Measurements from ENCODE around the gene EVC. TPM values are rescaled to one million over a fixed set of nuclear protein-coding genes. Genes with fewer than 3 reads are reported as not detected.

Gene EVC
- total and polyA plus RNA-seq, 5 donors, result 5.8 to 14.0 (median 11.7) TPM

- no peaks in the 10 kb centered on the region for H3K27me3 ChIP-seq (ENCODE audit: control insufficient read depth, insufficient read depth)
- no peak overlapping the region for H3K27ac ChIP-seq (ENCODE audit: low read length)
- WGBS, result 85% methylated on average over 9 of the region's 9 CpGs
- no peak for ATAC-seq
- H3K4me3 ChIP-seq (ENCODE audit: low read length), result no peak overlapping the region
- no peak for DNase-seq
- H3K4me1 ChIP-seq (ENCODE audit: control insufficient read depth, insufficient read depth, low read length), result no peaks in the 10 kb centered on the region
- no peaks in the 10 kb centered on the region for H3K9me3 ChIP-seq (ENCODE audit: control insufficient read depth, low read length)
- intact Hi-C loops (cut with DNase I), result no loop called here
Observed at GRCh38 chr4:5780831-5781480, 70.0 kb downstream of the EVC start.

- H3K4me3 ChIP-seq (ENCODE audit: low read length), result no peak overlapping the region
- intact Hi-C loops (cut with DNase I), result no loop called here
- WGBS, result 86% methylated on average over 3 of the region's 3 CpGs
Observed at GRCh38 chr4:5781691-5782090, 70.7 kb downstream of the EVC start.

GRCh38 chr4:5782829-5783476 is 72.0 kb downstream of the EVC start:
- Histone ChIP-seq H3K27me3 (ENCODE audit: control insufficient read depth, insufficient read depth) (no peaks in the 10 kb centered on the region), H3K4me1 (ENCODE audit: control insufficient read depth, insufficient read depth, low read length) (no peaks in the 10 kb centered on the region), H3K9me3 (ENCODE audit: control insufficient read depth, low read length) (no peaks in the 10 kb centered on the region), H3K4me3 (ENCODE audit: low read length) (no peak overlapping the region), H3K27ac (ENCODE audit: low read length) (no peak overlapping the region)
- WGBS, result 80% methylated on average over 6 of the region's 6 CpGs
- intact Hi-C loops (cut with DNase I), result no loop called here
- DNase-seq (no peak), ATAC-seq (peak in 1 of 2 donors; percentile 22)

More at GRCh38 chr4:5781691-5782090, 70.7 kb downstream of the EVC start:
- H3K4me1 ChIP-seq (ENCODE audit: control insufficient read depth, insufficient read depth, low read length), result no peaks in the 10 kb centered on the region
- no peak overlapping the region for H3K27ac ChIP-seq (ENCODE audit: low read length)
- H3K9me3 ChIP-seq (ENCODE audit: control insufficient read depth, low read length), result no peaks in the 10 kb centered on the region
- H3K27me3 ChIP-seq (ENCODE audit: control insufficient read depth, insufficient read depth), result no peaks in the 10 kb centered on the region
- DNase-seq (no peak), ATAC-seq (no peak)

- Histone ChIP-seq H3K4me1 (ENCODE audit: control insufficient read depth, insufficient read depth, low read length) (no peaks in the 10 kb centered on the region), H3K27ac (ENCODE audit: low read length) (no peak overlapping the region), H3K27me3 (ENCODE audit: control insufficient read depth, insufficient read depth) (no peaks in the 10 kb centered on the region), H3K9me3 (ENCODE audit: control insufficient read depth, low read length) (no peaks in the 10 kb centered on the region), H3K4me3 (ENCODE audit: low read length) (no peak overlapping the region)
- ATAC-seq (no peak), DNase-seq (no peak)
- intact Hi-C loops (cut with DNase I), result no loop called here
- WGBS, result 79% methylated on average over 14 of the region's 14 CpGs
Observed at GRCh38 chr4:5783486-5783885, 72.5 kb downstream of the EVC start.

- no peak overlapping the region for H3K4me3 ChIP-seq (ENCODE audit: low read length)
- no peaks in the 10 kb centered on the region for H3K4me1 ChIP-seq (ENCODE audit: control insufficient read depth, insufficient read depth, low read length)
- intact Hi-C loops (cut with DNase I), result no loop called here
- ATAC-seq (no peak), DNase-seq (no peak)
- no peaks in the 10 kb centered on the region for H3K9me3 ChIP-seq (ENCODE audit: control insufficient read depth, low read length)
- no peaks in the 10 kb centered on the region for H3K27me3 ChIP-seq (ENCODE audit: control insufficient read depth, insufficient read depth)
- WGBS, result 90% methylated on average over 6 of the region's 6 CpGs
- no peak overlapping the region for H3K27ac ChIP-seq (ENCODE audit: low read length)
Observed at GRCh38 chr4:5784021-5784420, 73.0 kb downstream of the EVC start.

GRCh38 chr4:5784960-5785611 is 74.1 kb downstream of the EVC start:
- intact Hi-C loops (cut with DNase I), result no loop called here
- peak in 1 of 3 donors; percentile 39 for DNase-seq

GRCh38 chr4:5785806-5786680 is 75.0 kb downstream of the EVC start:
- H3K9me3 ChIP-seq (ENCODE audit: control insufficient read depth, low read length), result no peaks in the 10 kb centered on the region
- ATAC-seq (peak; percentile 51 to 53), DNase-seq (no peak)
- no peaks in the 10 kb centered on the region for H3K27me3 ChIP-seq (ENCODE audit: control insufficient read depth, insufficient read depth)
- intact Hi-C loops (cut with DNase I), result no loop called here
- no peak overlapping the region for H3K4me3 ChIP-seq (ENCODE audit: low read length)
- no peak overlapping the region for H3K27ac ChIP-seq (ENCODE audit: low read length)
- 75% methylated on average over 9 of the region's 9 CpGs for WGBS
- H3K4me1 ChIP-seq (ENCODE audit: control insufficient read depth, insufficient read depth, low read length), result no peaks in the 10 kb centered on the region

More at GRCh38 chr4:5784960-5785611, 74.1 kb downstream of the EVC start:
- WGBS, result 71% methylated on average over 9 of the region's 9 CpGs
- ATAC-seq, result peak; percentile 71 to 77
- no peaks in the 10 kb centered on the region for H3K27me3 ChIP-seq (ENCODE audit: control insufficient read depth, insufficient read depth)
- H3K9me3 ChIP-seq (ENCODE audit: control insufficient read depth, low read length), result no peaks in the 10 kb centered on the region
- H3K4me3 ChIP-seq (ENCODE audit: low read length), result no peak overlapping the region
- no peaks in the 10 kb centered on the region for H3K4me1 ChIP-seq (ENCODE audit: control insufficient read depth, insufficient read depth, low read length)
- H3K27ac ChIP-seq (ENCODE audit: low read length), result no peak overlapping the region

- Histone ChIP-seq H3K27me3 (ENCODE audit: control insufficient read depth, insufficient read depth) (no peaks in the 10 kb centered on the region), H3K27ac (ENCODE audit: low read length) (no peak overlapping the region), H3K9me3 (ENCODE audit: control insufficient read depth, low read length) (no peaks in the 10 kb centered on the region), H3K4me3 (ENCODE audit: low read length) (no peak overlapping the region), H3K4me1 (ENCODE audit: control insufficient read depth, insufficient read depth, low read length) (no peaks in the 10 kb centered on the region)
- DNase-seq, result no peak
- intact Hi-C loops (cut with DNase I), result no loop called here
- no peak for ATAC-seq
- WGBS, result 95% methylated on average over 8 of the region's 8 CpGs
Observed at GRCh38 chr4:5787311-5787710, 76.3 kb downstream of the EVC start.

GRCh38 chr4:5788144-5788543 is 77.1 kb downstream of the EVC start:
- DNase-seq, result no peak
- Histone ChIP-seq H3K4me1 (ENCODE audit: control insufficient read depth, insufficient read depth, low read length) (no peaks in the 10 kb centered on the region), H3K4me3 (ENCODE audit: low read length) (no peak overlapping the region), H3K27me3 (ENCODE audit: control insufficient read depth, insufficient read depth) (no peaks in the 10 kb centered on the region), H3K9me3 (ENCODE audit: control insufficient read depth, low read length) (no peaks in the 10 kb centered on the region), H3K27ac (ENCODE audit: low read length) (no peak overlapping the region)
- ATAC-seq, result no peak
- intact Hi-C loops (cut with DNase I), result no loop called here
- 63% methylated on average over 2 of the region's 2 CpGs for WGBS

GRCh38 chr4:5789141-5789540 is 78.1 kb downstream of the EVC start:
- Histone ChIP-seq H3K4me1 (ENCODE audit: control insufficient read depth, insufficient read depth, low read length) (no peaks in the 10 kb centered on the region), H3K27ac (ENCODE audit: low read length) (no peak overlapping the region), H3K9me3 (ENCODE audit: control insufficient read depth, low read length) (no peaks in the 10 kb centered on the region), H3K4me3 (ENCODE audit: low read length) (no peak overlapping the region), H3K27me3 (ENCODE audit: control insufficient read depth, insufficient read depth) (no peaks in the 10 kb centered on the region)
- WGBS, result 86% methylated on average over 5 of the region's 5 CpGs
- ATAC-seq (no peak), DNase-seq (no peak)
- intact Hi-C loops (cut with DNase I), result no loop called here

GRCh38 chr4:5790546-5790857 is 79.5 kb downstream of the EVC start:
- intact Hi-C loops (cut with DNase I), result no loop called here
- WGBS, result 44% methylated on average over 1 of the region's 1 CpG
- no peaks in the 10 kb centered on the region for H3K27me3 ChIP-seq (ENCODE audit: control insufficient read depth, insufficient read depth)
- ATAC-seq, result no peak
- no peaks in the 10 kb centered on the region for H3K9me3 ChIP-seq (ENCODE audit: control insufficient read depth, low read length)
- no peak overlapping the region for H3K27ac ChIP-seq (ENCODE audit: low read length)
- H3K4me1 ChIP-seq (ENCODE audit: control insufficient read depth, insufficient read depth, low read length), result no peaks in the 10 kb centered on the region
- no peak for DNase-seq
- no peak overlapping the region for H3K4me3 ChIP-seq (ENCODE audit: low read length)
